HepG2 (cell line): Measurements from ENCODE around the gene SLC29A1.
A peak's percentile ranks its signal among the peaks of the same experiment; 100 is the strongest.

Experiments used
- BHLHE40 ChIP-seq: IDR thresholded peaks from 2 replicates; pipeline ENCODE4 v1.6.1; 2011; ENCODE audit warnings: low read length, improper control_type of control experiment
- CTCF ChIP-seq: sonication (generic); formaldehyde crosslinking; IDR thresholded peaks from 2 replicates; pipeline ENCODE4 v1.5.0; 2020; ENCODE audit warnings: mild to moderate bottlenecking, missing genetic modification reagents, moderate library complexity
- KAT2B ChIP-seq: fragments of 150-350 bp; IDR thresholded peaks from 2 replicates; pipeline ENCODE4 v1.6.1; 2014; ENCODE audit warnings: low read depth, low read length, borderline replicate concordance
- KAT7 ChIP-seq: IDR thresholded peaks from 2 replicates; pipeline ENCODE4 v1.6.1; 2018; ENCODE audit warnings: borderline replicate concordance, missing compliant biosample characterization
- MXD4 ChIP-seq: IDR thresholded peaks from 2 replicates; pipeline ENCODE4 v1.6.1; 2016; ENCODE audit warnings: mild to moderate bottlenecking, missing biosample characterization, missing genetic modification reagents
- PRDM10 ChIP-seq: sonication (generic); formaldehyde crosslinking; IDR thresholded peaks from 2 replicates; pipeline ENCODE4 v1.4.0; 2020; ENCODE audit warnings: low read depth, missing genetic modification reagents
- REST ChIP-seq, 2 experiments: IDR thresholded peaks; 2 replicates each; pipeline ENCODE4 v1.6.1; 2011 to 2012; ENCODE audit warnings: low read length in 2 of 2, borderline replicate concordance in 1 of 2, low read depth in 1 of 2, mild to moderate bottlenecking in 1 of 2, moderate library complexity in 1 of 2
- SPEN ChIP-seq: sonication (generic); formaldehyde crosslinking; IDR thresholded peaks from 2 replicates; pipeline ENCODE4 v1.5.1; 2020; ENCODE audit warnings: low read depth, mild to moderate bottlenecking, missing genetic modification reagents
- SRF ChIP-seq: IDR thresholded peaks from 2 replicates; pipeline ENCODE4 v1.6.1; 2011; ENCODE audit warnings: mild to moderate bottlenecking, low read depth, low read length, moderate library complexity
- ZBTB10 ChIP-seq: sonication (generic); formaldehyde crosslinking; IDR thresholded peaks from 2 replicates; pipeline ENCODE4 v1.4.0; 2020; ENCODE audit warnings: missing genetic modification reagents, borderline replicate concordance

- TF ChIP-seq CTCF (CRISPR knock-in tag) (peak; percentile 96), ZBTB10 (CRISPR knock-in tag) (no peak), KAT7 (CRISPR knock-in tag) (no peak), SPEN (no peak), BHLHE40 (no peak), MXD4 (CRISPR knock-in tag) (no peak), SRF (no peak), KAT2B (no peak), REST (IDR thresholded peaks at IDR 0.05; ENCODE audit: borderline replicate concordance in 1 of 2, low read depth in 1 of 2, low read length in 2 of 2) (no peak; a peak in 1 of 4 replicates), PRDM10 (CRISPR knock-in tag) (no peak)
Measured at GRCh38 chr6:44268095-44268628, 44.8 kb downstream of the SLC29A1 start.
